ENCODE results near the gene ADGRE3. TPM values are rescaled to one million over a fixed set of nuclear protein-coding genes. Genes with fewer than 3 reads are reported as not detected.

ADGRE3 gene
- total RNA-seq, 4 donors from 2014 or later = not detected

GRCh38 chr19:14582894-14583340 is 91.7 kb downstream of the ADGRE3 start, which contains the start of gene CLEC17A:
Gene CLEC17A (plus strand): TSS chr19:14583084. CDS start chr19:14583161, 77 bp downstream.
- no peak for DNase-seq
- Histone ChIP-seq H3K4me3 (no peak within 1 kb of the TSS), H3K27me3 (no peaks in the 10 kb centered on the region), H3K4me1 (no peaks in the 10 kb centered on the region), H3K27ac (no peak within 1 kb of the TSS), H3K36me3 (no peaks in the 10 kb centered on the region), H3K9me3 (no peaks in the 10 kb centered on the region)
- 52% methylated on average over 6 of the region's 6 CpGs; no CpG with 5 or more reads in 1 of the 2 donors for WGBS, 2 donors (ENCODE audit: low coverage in 1 of 2)
- no peak for TF ChIP-seq EP300 (IDR thresholded peaks at IDR 0.05; ENCODE audit: low read depth)
- no peak for TF ChIP-seq POLR2AphosphoS5 (IDR thresholded peaks at IDR 0.05)
- TF ChIP-seq CTCF (IDR thresholded peaks at IDR 0.05) = no peak
- no peak for TF ChIP-seq POLR2A (IDR thresholded peaks at IDR 0.05)
- intact Hi-C loops (cut with DNase I; ENCODE audit: low total_unique reads) (no loop called here), in situ Hi-C loops (cut with MboI; ENCODE audit: low pct_ligation_motif_present in 1 of 4, low pct_unique_long_range_greater_than_20kb in 1 of 4, low sequenced_read_pairs in 3 of 4) (no loop called here)

GRCh38 chr19:14580623-14581237 is 93.9 kb downstream of the ADGRE3 start:
- Histone ChIP-seq H3K4me1 (no peaks in the 10 kb centered on the region), H3K27me3 (no peaks in the 10 kb centered on the region), H3K4me3 (no peak overlapping the region), H3K36me3 (no peaks in the 10 kb centered on the region), H3K27ac (no peak overlapping the region), H3K9me3 (no peaks in the 10 kb centered on the region)
- WGBS, 2 donors (ENCODE audit: low coverage in 1 of 2) = 62 to 78% methylated on average over 4 to 6 of the region's 6 CpGs
- in situ Hi-C loops (cut with MboI; ENCODE audit: low pct_ligation_motif_present in 1 of 4, low pct_unique_long_range_greater_than_20kb in 1 of 4, low sequenced_read_pairs in 3 of 4) = no loop called here
- no peak for DNase-seq
- intact Hi-C loops (cut with DNase I; ENCODE audit: low total_unique reads) = no loop called here
- no peak for TF ChIP-seq CTCF (IDR thresholded peaks at IDR 0.05)
- TF ChIP-seq POLR2AphosphoS5 (IDR thresholded peaks at IDR 0.05) = no peak
- no peak for TF ChIP-seq EP300 (IDR thresholded peaks at IDR 0.05; ENCODE audit: low read depth)
- TF ChIP-seq POLR2A (IDR thresholded peaks at IDR 0.05) = no peak

GRCh38 chr19:14577885-14578427 is 96.7 kb downstream of the ADGRE3 start:
- H3K4me3 ChIP-seq = no peak overlapping the region
- H3K36me3 ChIP-seq = no peaks in the 10 kb centered on the region
- TF ChIP-seq CTCF (IDR thresholded peaks at IDR 0.05) = no peak
- no peak for TF ChIP-seq POLR2A (IDR thresholded peaks at IDR 0.05)
- no peak for TF ChIP-seq POLR2AphosphoS5 (IDR thresholded peaks at IDR 0.05)
- TF ChIP-seq EP300 (IDR thresholded peaks at IDR 0.05; ENCODE audit: low read depth) = no peak
- no peak for DNase-seq
- H3K4me1 ChIP-seq = peaks cover 0 to 11% (median 9%) of the 10 kb centered on the region in 4 donors
- no peaks in the 10 kb centered on the region for H3K27me3 ChIP-seq
- no peak overlapping the region for H3K27ac ChIP-seq
- no peaks in the 10 kb centered on the region for H3K9me3 ChIP-seq
- in situ Hi-C loops (cut with MboI; ENCODE audit: low pct_ligation_motif_present in 1 of 4, low pct_unique_long_range_greater_than_20kb in 1 of 4, low sequenced_read_pairs in 3 of 4) (loop anchor here (10.0 kb wide), 2 partner anchors 107 to 317 kb away; no protein-coding TSS in a partner anchor), intact Hi-C loops (cut with DNase I; ENCODE audit: low total_unique reads) (no loop called here)
- WGBS, 2 donors (ENCODE audit: low coverage in 1 of 2) = 48% methylated on average over 6 of the region's 6 CpGs; no CpG with 5 or more reads in 1 of the 2 donors

- Histone ChIP-seq H3K27me3 (no peaks in the 10 kb centered on the region), H3K36me3 (no peaks in the 10 kb centered on the region), H3K27ac (no peak overlapping the region), H3K4me3 (no peak overlapping the region), H3K4me1 (peaks cover 2 to 15% (median 10%) of the 10 kb centered on the region in 4 donors), H3K9me3 (no peaks in the 10 kb centered on the region)
- in situ Hi-C loops (cut with MboI; ENCODE audit: low pct_ligation_motif_present in 1 of 4, low pct_unique_long_range_greater_than_20kb in 1 of 4, low sequenced_read_pairs in 3 of 4) (loop anchor here (10.0 kb wide), 2 partner anchors 108 to 318 kb away; no protein-coding TSS in a partner anchor), intact Hi-C loops (cut with DNase I; ENCODE audit: low total_unique reads) (no loop called here)
- no peak for DNase-seq
- WGBS, 2 donors (ENCODE audit: low coverage in 1 of 2) = 87% methylated on average over 5 of the region's 5 CpGs; no CpG with 5 or more reads in 1 of the 2 donors
- no peak for TF ChIP-seq POLR2AphosphoS5 (IDR thresholded peaks at IDR 0.05)
- no peak for TF ChIP-seq POLR2A (IDR thresholded peaks at IDR 0.05)
- no peak for TF ChIP-seq CTCF (IDR thresholded peaks at IDR 0.05)
- TF ChIP-seq EP300 (IDR thresholded peaks at IDR 0.05; ENCODE audit: low read depth) = no peak
These were observed 97.4 kb downstream of the ADGRE3 start for GRCh38 chr19:14577264-14577663.

Measured in transverse colon (tissue), 4 donors.